Activated CD8-positive, alpha-beta memory T cell treated with anti-CD3 and anti-CD28 coated beads, Interleukin-2, amount 50 U/mL, for 24 hours (primary cell): Measurements from ENCODE around the gene NOTCH2.

Experiments
- DNase-seq: peaks from one replicate; pipeline ENCODE4 v3.0.0-alpha.2; 2020; ENCODE audit errors: extremely low read depth

Gene NOTCH2

GRCh38 chr1:119975006-119975405, 94.5 kb downstream of the NOTCH2 start:
- DNase-seq, result no peak

- DNase-seq, result no peak
These were observed 95.4 kb downstream of the NOTCH2 start for GRCh38 chr1:119974013-119974412.

DNA sequence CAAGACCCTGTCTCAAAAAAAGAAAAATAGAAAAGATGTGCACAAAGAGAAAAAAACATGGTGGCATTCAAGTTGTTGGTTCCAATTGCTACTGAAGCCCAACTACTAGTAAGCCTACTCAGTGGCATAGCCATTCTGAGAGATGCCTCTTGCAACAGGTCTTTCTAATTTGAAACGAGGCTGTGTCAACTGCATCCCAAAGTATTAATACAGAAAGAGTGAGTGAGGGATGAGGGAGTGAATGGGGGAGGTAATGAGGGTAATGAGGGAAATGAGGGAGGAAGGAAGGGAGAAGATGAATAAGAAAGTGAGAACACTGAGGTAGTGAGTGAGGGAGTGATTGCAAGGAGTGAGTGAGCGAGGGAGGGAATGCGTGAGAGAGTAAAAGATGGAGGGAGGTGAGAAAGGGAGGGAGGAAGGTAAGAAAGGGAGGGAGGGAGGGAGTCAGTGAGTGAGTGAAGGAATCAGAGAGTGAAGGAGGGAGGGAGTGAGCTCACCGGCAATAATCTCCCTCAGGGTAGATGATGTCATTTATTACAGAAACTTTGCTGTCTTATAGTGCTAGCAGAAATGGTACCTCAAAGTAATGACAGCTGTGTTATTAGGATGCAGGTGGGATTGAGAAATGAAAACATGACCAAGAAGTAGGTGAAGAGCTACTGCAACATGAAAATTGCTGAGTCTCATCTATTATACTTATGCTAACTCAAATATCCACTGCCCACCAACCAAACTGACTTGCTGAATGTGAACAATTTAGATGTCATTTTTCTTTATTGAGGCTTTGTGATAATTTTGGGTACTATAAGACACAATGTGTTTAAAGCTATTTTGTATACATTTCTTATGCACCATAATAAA, 97.5 kb downstream of the NOTCH2 start:
- DNase-seq, result no peak

- DNase-seq, result no peak
These were observed 100.9 kb downstream of the NOTCH2 start for GRCh38 chr1:119968601-119969000.

DNA sequence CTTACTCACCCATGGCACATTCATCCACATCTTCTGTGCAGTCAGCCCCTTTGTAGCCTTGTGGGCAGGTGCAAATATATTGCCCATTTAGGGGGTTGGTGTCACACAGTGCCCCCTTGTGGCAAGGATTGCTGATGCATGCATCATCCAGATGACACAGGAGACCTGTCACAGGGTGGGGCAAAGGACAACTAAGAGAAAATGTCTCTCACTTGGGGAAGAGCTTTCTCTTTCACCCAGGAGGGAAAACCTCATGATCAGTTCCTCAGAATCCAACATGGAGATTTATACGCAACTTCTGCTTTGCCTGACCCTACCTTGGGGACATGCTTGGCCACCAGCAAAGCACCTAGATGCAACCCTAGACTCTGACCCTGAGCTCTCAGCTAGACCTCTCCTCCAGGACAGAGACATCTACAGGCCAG, 101.4 kb downstream of the NOTCH2 start:
- DNase-seq, result peak; percentile 61

DNA sequence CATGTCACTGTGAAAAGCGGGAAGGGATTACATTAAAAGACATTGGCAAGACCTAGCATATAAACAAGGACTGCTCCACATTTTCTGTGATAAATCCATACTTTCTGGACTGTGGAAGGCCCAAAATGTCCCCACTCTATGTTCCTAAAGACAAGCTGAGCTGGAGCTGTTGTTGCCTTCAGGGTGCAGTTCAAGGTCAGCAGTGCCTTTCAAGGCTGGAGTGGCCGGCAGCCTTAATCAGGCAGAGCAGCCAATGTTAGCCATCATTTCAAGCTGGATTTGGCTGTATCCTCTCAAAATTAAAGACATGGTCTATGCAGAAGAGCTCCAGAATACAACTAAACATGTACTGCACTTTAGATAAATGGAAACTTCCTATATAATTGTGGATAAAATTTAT, 102.8 kb downstream of the NOTCH2 start:
- no peak for DNase-seq

GRCh38 chr1:119966020-119966419, 103.4 kb downstream of the NOTCH2 start:
- DNase-seq, result no peak

DNA sequence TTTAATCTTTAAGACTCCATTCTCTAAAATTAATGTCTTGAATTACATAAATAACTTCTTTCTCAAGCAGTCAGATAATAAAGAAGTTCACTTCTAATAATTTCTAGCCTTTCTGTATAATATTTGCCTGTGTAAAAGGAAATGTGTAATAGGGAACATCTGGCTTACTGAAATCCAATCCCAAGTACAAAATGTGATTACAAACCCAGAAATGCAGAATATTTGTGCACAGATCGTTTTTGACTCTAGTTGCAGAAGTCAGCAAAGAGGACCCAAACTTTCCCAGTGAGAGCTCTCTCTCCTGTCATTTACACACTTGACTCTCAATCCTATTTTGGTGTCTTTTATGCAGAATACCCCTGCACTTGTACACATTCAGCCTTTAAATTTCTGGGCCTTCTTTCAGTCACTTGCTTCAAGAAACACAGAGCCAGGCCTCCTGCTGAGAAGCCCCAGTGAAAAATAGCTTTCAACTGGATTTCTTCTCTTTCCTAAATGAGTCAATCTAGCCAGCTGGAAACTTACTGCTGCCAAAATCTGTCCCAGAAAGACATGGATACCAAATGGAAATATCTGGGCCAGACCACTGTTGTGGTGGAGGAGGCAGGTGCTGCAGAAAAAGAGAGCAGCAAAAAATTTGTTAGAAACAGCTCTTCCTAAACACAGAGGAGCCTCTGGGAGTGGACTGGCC, 104.6 kb downstream of the NOTCH2 start:
- DNase-seq, result no peak

DNA sequence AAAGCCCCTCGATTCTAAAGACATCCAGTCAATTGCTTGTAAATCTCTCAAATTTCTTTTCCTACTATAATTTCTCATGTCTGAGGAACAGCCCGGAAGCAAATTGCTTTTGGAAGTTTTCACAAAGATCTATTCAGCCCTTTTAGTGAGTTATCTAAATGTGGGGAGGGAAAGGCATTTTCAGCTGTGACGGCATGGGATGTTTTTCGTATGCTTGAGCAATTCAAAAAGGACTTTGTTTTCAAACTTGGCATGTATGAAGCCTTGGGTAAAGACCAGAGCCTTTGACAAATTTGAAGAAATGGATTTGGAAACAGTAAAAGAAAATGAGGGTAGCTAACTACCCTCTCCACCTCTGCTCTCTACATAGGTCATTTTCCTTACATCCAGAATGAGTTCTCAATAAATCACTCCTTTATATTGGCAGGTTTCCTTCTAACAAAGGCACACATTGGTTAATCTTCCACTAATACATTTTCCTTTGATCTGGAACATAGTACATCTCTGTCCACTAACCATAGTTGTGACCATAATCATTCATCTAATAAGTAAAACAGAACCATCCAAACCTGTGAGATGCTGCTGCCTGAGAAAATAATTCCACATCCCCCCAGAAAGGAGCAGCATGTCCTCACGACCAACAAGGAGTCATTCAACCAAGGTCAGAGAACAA, 107.0 kb downstream of the NOTCH2 start:
- DNase-seq, result no peak

DNA sequence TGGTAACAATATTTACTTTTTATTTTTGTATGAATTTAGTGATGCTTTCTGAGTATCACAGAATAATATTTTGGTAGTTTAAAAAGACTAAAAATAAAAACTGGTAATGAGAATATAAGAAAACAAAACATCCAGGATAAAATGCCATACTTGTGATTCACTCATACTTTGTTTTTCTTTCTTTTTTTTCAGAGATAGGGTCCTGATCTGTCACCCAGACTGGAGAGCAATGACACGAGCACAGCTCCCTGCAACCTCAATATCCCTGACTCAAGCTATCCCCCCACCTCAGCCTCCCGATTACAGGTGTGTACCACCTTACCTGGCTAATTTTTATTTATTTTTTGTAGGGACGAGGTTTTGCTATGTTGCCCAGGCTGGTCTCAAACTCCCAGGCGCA, 109.0 kb downstream of the NOTCH2 start:
- no peak for DNase-seq

GRCh38 chr1:119959268-119960220, 109.9 kb downstream of the NOTCH2 start:
- no peak for DNase-seq

DNA sequence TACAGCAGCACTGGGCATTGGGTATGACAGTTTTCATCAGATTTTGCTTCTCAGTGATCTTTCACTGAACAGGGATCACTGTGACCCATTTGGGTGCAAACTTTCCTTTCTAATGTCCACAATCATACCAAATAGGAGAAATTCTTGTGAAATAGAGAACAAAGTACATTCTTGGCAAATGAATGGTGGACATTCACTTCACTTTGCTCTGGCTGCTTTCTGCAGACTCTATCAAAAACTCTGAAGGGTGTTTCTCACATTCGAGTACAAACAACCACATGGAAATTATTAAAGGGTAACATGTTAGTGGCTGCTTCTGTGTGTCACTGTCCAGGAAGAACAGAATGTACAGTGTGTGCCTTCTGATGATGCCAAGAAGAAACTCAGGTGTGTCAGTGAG, 111.2 kb downstream of the NOTCH2 start:
- no peak for DNase-seq

GRCh38 chr1:119956306-119956705, 113.2 kb downstream of the NOTCH2 start:
- no peak for DNase-seq

GRCh38 chr1:119954476-119955422, 114.7 kb downstream of the NOTCH2 start:
- DNase-seq, result no peak

GRCh38 chr1:119953266-119953998, 116.0 kb downstream of the NOTCH2 start:
- DNase-seq, result no peak

GRCh38 chr1:119952496-119952895, 117.0 kb downstream of the NOTCH2 start:
- DNase-seq, result no peak

- peak; percentile 30 for DNase-seq
These were observed 120.9 kb downstream of the NOTCH2 start for GRCh38 chr1:119948342-119949214.

DNA sequence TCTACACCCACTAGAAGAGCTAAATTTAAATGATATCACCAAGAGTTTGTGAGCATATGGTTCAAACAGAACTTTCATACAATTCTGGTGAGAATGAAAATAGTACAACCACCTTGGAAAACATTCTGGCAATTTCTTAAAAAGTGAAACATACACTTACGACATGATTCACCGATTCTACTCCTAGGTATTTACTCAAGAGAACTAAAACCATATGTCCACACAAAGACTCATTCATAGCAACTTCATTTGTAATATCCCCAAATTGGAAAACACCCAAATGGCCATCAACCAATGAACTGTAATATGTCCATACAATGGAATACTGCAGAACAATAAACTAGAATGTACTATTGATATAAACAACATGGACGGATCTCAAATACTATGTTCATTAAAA, 122.0 kb downstream of the NOTCH2 start:
- no peak for DNase-seq

DNA sequence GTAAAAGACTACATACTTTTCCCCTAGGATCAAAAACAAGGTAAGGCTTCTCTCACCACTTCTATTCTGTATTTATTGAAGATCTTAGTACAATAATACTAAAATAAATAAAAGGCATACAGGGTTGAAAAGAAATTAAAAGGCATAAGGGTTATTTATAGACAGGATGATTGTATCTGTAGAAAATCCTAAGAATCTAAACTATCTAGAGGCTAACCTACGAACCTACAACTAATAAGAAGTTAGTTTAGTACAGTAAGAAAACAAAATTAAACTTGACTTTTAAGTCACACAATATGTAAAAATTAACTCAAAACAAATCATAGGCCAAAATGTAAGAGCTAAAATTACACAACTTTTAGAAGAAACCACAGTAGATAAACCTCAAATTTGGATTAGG, 122.7 kb downstream of the NOTCH2 start:
- DNase-seq, result no peak
